Sigmoid colon (tissue), 7 donors: Measurements from ENCODE around the gene ZNF669. TPM values are rescaled to one million over a fixed set of nuclear protein-coding genes. Genes with fewer than 3 reads are reported as not detected.

Experiments
- DNase-seq: peaks from one replicate; pipeline ENCODE4 v3.0.0-alpha.2; 2019
- H3K27ac ChIP-seq, 4 donors: fragments of 200-600 bp; sonication (generic); one replicate each; pipeline ENCODE4 v1.5.1; 2016 to 2019; ENCODE audit warnings: mild to moderate bottlenecking in 1 of 4
- H3K27me3 ChIP-seq, 3 donors: fragments of 200-600 bp; sonication (generic); one replicate each; pipeline ENCODE4 v1.5.1; 2019; ENCODE audit warnings: mild to moderate bottlenecking in 1 of 3
- H3K36me3 ChIP-seq, 4 donors: fragments of 200-600 bp; sonication (generic); one replicate each; pipeline ENCODE4 v1.5.1; 2016 to 2019
- H3K4me1 ChIP-seq, 4 donors: fragments of 200-600 bp; sonication (generic); one replicate each; pipeline ENCODE4 v1.5.1; 2017 to 2019
- H3K4me3 ChIP-seq, 4 donors: fragments of 200-600 bp; sonication (generic); one replicate each; pipeline ENCODE4 v1.5.1; 2017 to 2019; ENCODE audit warnings: mild to moderate bottlenecking in 2 of 4, moderate library complexity in 1 of 4
- H3K9me3 ChIP-seq, 4 donors: fragments of 200-600 bp in 3 of 4; sonication (generic) in 3 of 4; one replicate each; pipeline versions ENCODE4 v1.5.1 to v1.6.1; 2013 to 2019
- EP300 ChIP-seq, 4 donors: sonication (generic); formaldehyde crosslinking; IDR thresholded peaks; one replicate each; pipeline ENCODE4 v1.6.1; 2017; ENCODE audit warnings: antibody characterized with exemption in 4 of 4
- POLR2A ChIP-seq, 2 donors: fragments of 450-650 bp; IDR thresholded peaks; one replicate each; pipeline ENCODE4 v1.6.1; 2016; ENCODE audit warnings: antibody characterized with exemption in 2 of 2, mild to moderate bottlenecking in 2 of 2, moderate library complexity in 2 of 2
- POLR2AphosphoS5 ChIP-seq, 4 donors: sonication (generic); formaldehyde crosslinking; IDR thresholded peaks; one replicate each; pipeline ENCODE4 v1.6.1; 2017; ENCODE audit warnings: antibody characterized with exemption in 4 of 4
- WGBS, 2 donors: extraction: QIAGEN DNeasy Blood & Tissue Kit; methylation state at CpG; one replicate each; pipeline ENCODE4 v1.1.7; 2013; 5-methylcytosine and 5-hydroxymethylcytosine counted together
- intact Hi-C: fragments of 100-400 bp; cut with DNase I; formaldehyde crosslinking; loops from one replicate; pipeline ENCODE4 v1.15.1; 2023
- polyA plus RNA-seq, 3 donors: library from polyadenylated mRNA; stranded (reverse); fragments of 200-250 nt; gene quantifications; one replicate each; pipeline ENCODE4 v1.2.3, GENCODE V29; 2013
- total RNA-seq, 4 donors: library from RNA; depleted of rRNA; stranded (reverse); fragments of >200 nt; gene quantifications; one replicate each; pipeline ENCODE4 v1.1.0, GENCODE V29; 2016
- TF ChIP-seq, protein P1 (sequence below), 4 experiments: fragments of 450-650 bp in 3 of 4; fragments of 200-600 bp in 1 of 4; IDR thresholded peaks; one replicate each; pipeline ENCODE4 v1.5.1; 2016 to 2019; ENCODE audit warnings: antibody characterized with exemption in 4 of 4, mild to moderate bottlenecking in 3 of 4, moderate library complexity in 2 of 4
- donor health status: healthy with polysubstance abuse.
- donor health status: Bipolar disorder and iron deficiency.
- donor health status: healthy.

Gene ZNF669
- total and polyA plus RNA-seq, 7 donors, result 3.6 to 5.8 (median 4.8) TPM

DNA sequence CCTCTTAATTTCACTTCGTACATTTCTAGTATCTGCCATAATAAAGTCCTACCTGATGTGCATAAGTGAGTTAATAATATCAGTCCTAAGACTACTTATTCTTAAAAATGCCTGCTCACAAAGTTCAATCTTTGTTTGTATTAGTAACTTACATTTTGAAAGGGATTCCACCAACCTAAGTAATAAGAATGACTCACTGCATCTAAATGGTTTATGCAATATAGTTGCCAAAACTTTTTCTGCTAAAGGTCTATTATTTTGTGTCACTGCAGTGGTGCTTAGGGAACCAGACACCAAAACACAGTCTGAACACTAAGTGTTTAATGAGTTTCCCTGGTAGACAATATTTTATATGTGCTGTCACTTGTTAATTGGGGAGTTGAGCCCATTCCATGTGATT is 1.8 kb downstream of the ZNF669 start:
- intact Hi-C loops, result loop anchor here (10.0 kb wide), 1 partner anchor 538 kb away; the partner anchor contains the start of genes CNST and TFB2M
- no peak for TF ChIP-seq POLR2AphosphoS5 (IDR thresholded peaks at IDR 0.05)
- TF ChIP-seq, protein P1, sequence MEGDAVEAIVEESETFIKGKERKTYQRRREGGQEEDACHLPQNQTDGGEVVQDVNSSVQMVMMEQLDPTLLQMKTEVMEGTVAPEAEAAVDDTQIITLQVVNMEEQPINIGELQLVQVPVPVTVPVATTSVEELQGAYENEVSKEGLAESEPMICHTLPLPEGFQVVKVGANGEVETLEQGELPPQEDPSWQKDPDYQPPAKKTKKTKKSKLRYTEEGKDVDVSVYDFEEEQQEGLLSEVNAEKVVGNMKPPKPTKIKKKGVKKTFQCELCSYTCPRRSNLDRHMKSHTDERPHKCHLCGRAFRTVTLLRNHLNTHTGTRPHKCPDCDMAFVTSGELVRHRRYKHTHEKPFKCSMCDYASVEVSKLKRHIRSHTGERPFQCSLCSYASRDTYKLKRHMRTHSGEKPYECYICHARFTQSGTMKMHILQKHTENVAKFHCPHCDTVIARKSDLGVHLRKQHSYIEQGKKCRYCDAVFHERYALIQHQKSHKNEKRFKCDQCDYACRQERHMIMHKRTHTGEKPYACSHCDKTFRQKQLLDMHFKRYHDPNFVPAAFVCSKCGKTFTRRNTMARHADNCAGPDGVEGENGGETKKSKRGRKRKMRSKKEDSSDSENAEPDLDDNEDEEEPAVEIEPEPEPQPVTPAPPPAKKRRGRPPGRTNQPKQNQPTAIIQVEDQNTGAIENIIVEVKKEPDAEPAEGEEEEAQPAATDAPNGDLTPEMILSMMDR (IDR thresholded peaks at IDR 0.05), result no peak
- no peak for TF ChIP-seq EP300 (IDR thresholded peaks at IDR 0.05)
- no peak for TF ChIP-seq POLR2A (IDR thresholded peaks at IDR 0.05)
- 94 to 98% methylated on average over 1 of the region's 1 CpG for WGBS, 2 donors
- no peak overlapping the region for H3K27ac ChIP-seq
- H3K4me3 ChIP-seq, result no peak overlapping the region
- peaks cover 0 to 16% (median 0%) of the 10 kb centered on the region in 4 donors for H3K9me3 ChIP-seq
- DNase-seq, result no peak
- peaks cover 0 to 22% (median 18%) of the 10 kb centered on the region in 4 donors for H3K4me1 ChIP-seq
- H3K36me3 ChIP-seq, result peaks cover 10 to 40% (median 24%) of the 10 kb centered on the region in 4 donors
- H3K27me3 ChIP-seq, result no peaks in the 10 kb centered on the region

DNA sequence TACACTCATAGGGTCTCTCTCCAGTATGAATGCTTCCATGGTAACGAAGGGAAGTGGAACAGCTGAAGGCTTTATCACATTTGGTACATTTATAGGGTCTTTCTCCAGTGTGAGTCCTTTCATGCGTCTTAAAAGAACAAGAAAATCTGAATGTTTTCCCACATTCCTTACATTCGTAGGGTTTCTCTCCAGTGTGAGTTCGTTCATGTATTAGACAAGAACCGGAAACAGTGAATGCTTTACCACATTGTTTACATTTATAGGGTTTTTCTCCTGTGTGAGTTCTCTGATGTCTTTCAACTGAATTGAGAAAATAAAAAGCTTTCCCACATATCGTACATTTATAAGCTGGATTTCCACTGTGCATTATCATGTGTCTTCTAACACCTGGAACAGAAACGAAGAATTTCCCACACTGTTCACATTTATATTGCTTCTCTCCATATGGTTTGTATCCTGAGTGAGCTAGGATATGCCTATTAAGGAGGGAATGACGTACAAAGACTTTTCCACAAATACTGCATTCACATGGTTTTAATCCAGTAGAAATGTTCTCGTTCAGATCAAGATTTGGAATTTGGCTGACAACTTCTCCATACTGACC is 3.4 kb downstream of the ZNF669 start:
- no peak overlapping the region for H3K27ac ChIP-seq
- peaks cover 0 to 22% (median 18%) of the 10 kb centered on the region in 4 donors for H3K4me1 ChIP-seq
- TF ChIP-seq EP300 (IDR thresholded peaks at IDR 0.05) (no peak), POLR2A (IDR thresholded peaks at IDR 0.05) (no peak), POLR2AphosphoS5 (IDR thresholded peaks at IDR 0.05) (no peak)
- TF ChIP-seq, protein P1 (IDR thresholded peaks at IDR 0.05), result no peak
- H3K27me3 ChIP-seq, result no peaks in the 10 kb centered on the region
- intact Hi-C loops, result loop anchor here (10.0 kb wide), 1 partner anchor 536 kb away; the partner anchor contains the start of genes CNST and TFB2M
- 98% methylated on average over 9 of the region's 9 CpGs for WGBS, 2 donors
- H3K9me3 ChIP-seq, result peaks cover 0 to 28% (median 0%) of the 10 kb centered on the region in 4 donors
- H3K36me3 ChIP-seq, result peaks cover 10 to 45% (median 24%) of the 10 kb centered on the region in 4 donors
- DNase-seq, result no peak
- H3K4me3 ChIP-seq, result no peak overlapping the region

DNA sequence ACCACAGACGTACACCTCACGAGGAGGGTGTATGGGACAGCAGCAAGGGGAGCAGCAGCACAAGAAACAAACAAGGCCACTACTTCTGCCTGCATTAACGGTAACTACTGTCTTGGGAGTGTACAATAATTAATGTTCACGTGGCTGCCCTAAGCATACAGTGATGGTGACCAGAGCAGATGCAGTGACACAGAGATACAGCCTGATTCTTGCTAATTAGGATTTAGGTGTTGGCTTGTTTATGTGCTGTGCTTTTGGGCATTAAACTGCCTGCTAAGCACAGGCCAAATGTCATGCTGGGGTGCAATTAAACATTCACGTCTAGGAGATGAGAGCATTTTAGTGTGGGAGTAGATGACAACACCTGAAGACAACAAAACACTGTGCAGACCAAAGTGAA is 7.2 kb downstream of the ZNF669 start:
- 92 to 95% methylated on average over 5 of the region's 5 CpGs for WGBS, 2 donors

DNA sequence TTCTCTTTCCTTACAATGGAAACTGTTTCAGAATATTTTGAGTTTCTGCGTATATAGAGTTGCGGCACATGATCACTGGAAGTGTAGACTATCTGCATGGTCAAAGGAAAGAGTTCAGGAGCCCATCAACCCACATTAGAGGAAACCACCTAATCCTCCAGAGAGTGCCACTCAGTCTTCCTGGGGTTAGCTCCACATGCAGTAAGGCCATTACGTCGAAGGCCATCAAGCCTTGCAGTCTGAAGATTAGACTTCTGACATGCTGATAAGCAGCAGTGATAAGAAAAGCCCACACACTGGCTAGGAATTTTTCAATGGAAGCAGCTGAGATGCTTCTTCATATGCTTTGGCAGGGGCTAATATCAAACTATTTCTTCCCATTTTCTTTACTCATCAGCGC is 7.6 kb downstream of the ZNF669 start:
- peaks cover 10 to 39% (median 20%) of the 10 kb centered on the region in 4 donors for H3K36me3 ChIP-seq
- H3K4me1 ChIP-seq, result no peaks in the 10 kb centered on the region
- no peak for DNase-seq
- H3K9me3 ChIP-seq, result peaks cover 0 to 25% (median 0%) of the 10 kb centered on the region in 4 donors
- H3K27ac ChIP-seq, result no peak overlapping the region
- no peak overlapping the region for H3K4me3 ChIP-seq
- intact Hi-C loops, result no loop called here
- no peaks in the 10 kb centered on the region for H3K27me3 ChIP-seq
- 97% methylated on average over 5 of the region's 5 CpGs for WGBS, 2 donors
- no peak for TF ChIP-seq POLR2A (IDR thresholded peaks at IDR 0.05)
- no peak for TF ChIP-seq EP300 (IDR thresholded peaks at IDR 0.05)
- no peak for TF ChIP-seq POLR2AphosphoS5 (IDR thresholded peaks at IDR 0.05)
- TF ChIP-seq, protein P1 (IDR thresholded peaks at IDR 0.05), result no peak

More for the DNA sequence above, 7.2 kb downstream of the ZNF669 start:
- intact Hi-C loops, result no loop called here
- Histone ChIP-seq H3K36me3 (peaks cover 10 to 43% (median 24%) of the 10 kb centered on the region in 4 donors), H3K4me3 (no peak overlapping the region), H3K9me3 (peaks cover 0 to 27% (median 0%) of the 10 kb centered on the region in 4 donors), H3K4me1 (peaks cover 0 to 2% (median 0%) of the 10 kb centered on the region in 4 donors), H3K27me3 (no peaks in the 10 kb centered on the region), H3K27ac (no peak overlapping the region)
- no peak for DNase-seq
- TF ChIP-seq POLR2AphosphoS5 (IDR thresholded peaks at IDR 0.05), result no peak
- TF ChIP-seq EP300 (IDR thresholded peaks at IDR 0.05), result no peak
- TF ChIP-seq, protein P1 (IDR thresholded peaks at IDR 0.05), result no peak
- TF ChIP-seq POLR2A (IDR thresholded peaks at IDR 0.05), result no peak
